ENCODE results near the gene THUMPD3. TPM values are rescaled to one million over a fixed set of nuclear protein-coding genes. Genes with fewer than 3 reads are reported as not detected.

Gene THUMPD3
- total RNA-seq, 1 experiment from 2014 or later = 58.4 TPM

DNA sequence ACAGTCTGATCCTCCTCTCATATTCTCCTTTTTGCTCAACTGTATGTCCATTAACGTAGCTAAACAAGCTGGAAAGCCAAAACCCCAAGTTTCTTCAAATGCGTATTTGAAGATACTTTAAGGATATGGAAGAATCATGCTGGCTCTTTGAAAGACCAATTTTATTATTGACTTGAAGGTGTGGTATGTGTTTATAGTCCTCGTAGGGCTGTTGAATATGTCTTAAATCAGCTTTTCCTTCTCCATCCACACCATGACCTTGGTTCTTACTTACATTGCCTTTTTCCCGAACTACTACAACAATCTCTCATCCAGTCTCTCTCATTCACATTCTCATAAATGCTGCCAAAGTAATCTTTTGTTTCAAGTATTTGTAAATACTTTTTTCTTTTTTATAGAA lies 19.7 kb upstream of the THUMPD3 start:
- H3K79me2 ChIP-seq (ENCODE audit: insufficient read depth, low read length) = no peaks in the 10 kb centered on the region
- TF ChIP-seq, protein P1, sequence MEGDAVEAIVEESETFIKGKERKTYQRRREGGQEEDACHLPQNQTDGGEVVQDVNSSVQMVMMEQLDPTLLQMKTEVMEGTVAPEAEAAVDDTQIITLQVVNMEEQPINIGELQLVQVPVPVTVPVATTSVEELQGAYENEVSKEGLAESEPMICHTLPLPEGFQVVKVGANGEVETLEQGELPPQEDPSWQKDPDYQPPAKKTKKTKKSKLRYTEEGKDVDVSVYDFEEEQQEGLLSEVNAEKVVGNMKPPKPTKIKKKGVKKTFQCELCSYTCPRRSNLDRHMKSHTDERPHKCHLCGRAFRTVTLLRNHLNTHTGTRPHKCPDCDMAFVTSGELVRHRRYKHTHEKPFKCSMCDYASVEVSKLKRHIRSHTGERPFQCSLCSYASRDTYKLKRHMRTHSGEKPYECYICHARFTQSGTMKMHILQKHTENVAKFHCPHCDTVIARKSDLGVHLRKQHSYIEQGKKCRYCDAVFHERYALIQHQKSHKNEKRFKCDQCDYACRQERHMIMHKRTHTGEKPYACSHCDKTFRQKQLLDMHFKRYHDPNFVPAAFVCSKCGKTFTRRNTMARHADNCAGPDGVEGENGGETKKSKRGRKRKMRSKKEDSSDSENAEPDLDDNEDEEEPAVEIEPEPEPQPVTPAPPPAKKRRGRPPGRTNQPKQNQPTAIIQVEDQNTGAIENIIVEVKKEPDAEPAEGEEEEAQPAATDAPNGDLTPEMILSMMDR (conservative IDR thresholded peaks at IDR 0.05) = no peak
- no peaks in the 10 kb centered on the region for H3K79me1 ChIP-seq (ENCODE audit: insufficient read depth, low read depth, low read length, poor library complexity, severe bottlenecking)
- H2BK20ac ChIP-seq (ENCODE audit: low read depth, low read length, poor library complexity, severe bottlenecking) = no peak overlapping the region
- no peak overlapping the region for H3K27ac ChIP-seq (ENCODE audit: insufficient read length, low read depth, low read length)
- H4K8ac ChIP-seq (replicated peaks; ENCODE audit: insufficient read length, low read depth, low read length) = no peak overlapping the region
- no peak overlapping the region for H4K5ac ChIP-seq (ENCODE audit: insufficient read length, low read depth, low read length)
- H3K4me1 ChIP-seq (ENCODE audit: insufficient read depth, low read length) = no peaks in the 10 kb centered on the region
- no peak overlapping the region for H3T11ph ChIP-seq (ENCODE audit: low read length)
- H3K4me1 Mint-ChIP-seq = peaks cover 3 to 11% of the 10 kb centered on the region in 2 experiments; a peak in 3 of 4 replicates
- no peaks in the 10 kb centered on the region for H3K9me3 Mint-ChIP-seq
- H3K14ac ChIP-seq (ENCODE audit: insufficient read depth, low read length) = no peak overlapping the region
- H2BK12ac ChIP-seq (ENCODE audit: insufficient read length, low read depth, low read length) = no peak overlapping the region
- H2AFZ ChIP-seq (ENCODE audit: low read length) = no peak overlapping the region
- no peak overlapping the region for H2BK120ac ChIP-seq (ENCODE audit: low read depth, low read length, poor library complexity, severe bottlenecking)
- H3K4ac ChIP-seq (ENCODE audit: low read depth, low read length) = no peak overlapping the region
- no peak overlapping the region for H2BK5ac ChIP-seq (ENCODE audit: insufficient read length, low read length)
- no peaks in the 10 kb centered on the region; the same call in 1 of the 2 replicates for H3K27me3 Mint-ChIP-seq (ENCODE audit: low read depth)
- H3K4me3 Mint-ChIP-seq = no peak overlapping the region
- no peak overlapping the region for H3K18ac ChIP-seq (ENCODE audit: insufficient read length, low read depth, low read length)
- no peak overlapping the region for H3K56ac ChIP-seq (ENCODE audit: insufficient read length, low read depth, low read length)
- H4K20me1 ChIP-seq (ENCODE audit: control insufficient read depth, insufficient read depth, insufficient read length) = no peaks in the 10 kb centered on the region
- H3K4me2 ChIP-seq (ENCODE audit: insufficient read depth, insufficient read length, low read length) = no peak overlapping the region
- no peak overlapping the region for H2BK15ac ChIP-seq (ENCODE audit: low read depth, low read length)
- no peak overlapping the region for H2AK5ac ChIP-seq (ENCODE audit: insufficient read length, low read length)
- H3K27me3 ChIP-seq (ENCODE audit: insufficient read depth, low read length) = no peaks in the 10 kb centered on the region
- H3K9ac ChIP-seq (ENCODE audit: extremely low read depth, insufficient read length, low read length) = no peak overlapping the region
- no peak for DNase-seq
- no peak overlapping the region for H3K27ac Mint-ChIP-seq
- H3K23me2 ChIP-seq (ENCODE audit: insufficient read length, low read depth, low read length, poor library complexity, severe bottlenecking) = no peaks in the 10 kb centered on the region
- no peaks in the 10 kb centered on the region for H3K9me3 ChIP-seq (ENCODE audit: control insufficient read depth, low read depth, low read length)
- no peaks in the 10 kb centered on the region for H3K36me3 Mint-ChIP-seq (ENCODE audit: insufficient read depth in 1 of 3, low read depth in 3 of 3)
- no peak overlapping the region for H4K91ac ChIP-seq (ENCODE audit: insufficient read length, low read depth, low read length)
- H3K23ac ChIP-seq (ENCODE audit: insufficient read length, low read depth, low read length) = no peak overlapping the region
- WGBS (ENCODE audit: extremely low coverage, insufficient read length, low lambda C conversion rate) = no CpG with 5 or more reads among the region's 4 CpGs
